Measurements from ENCODE around the gene LMTK3. TPM values are rescaled to one million over a fixed set of nuclear protein-coding genes. Genes with fewer than 3 reads are reported as not detected.

Gene LMTK3
- total and polyA plus RNA-seq, 9 of the 15 experiments (the other 6 are each of a cell fraction or from before 2014, with no cell fraction given) = 0.35 to 12.3 (median 2.0) TPM; not detected in 2

DNA sequence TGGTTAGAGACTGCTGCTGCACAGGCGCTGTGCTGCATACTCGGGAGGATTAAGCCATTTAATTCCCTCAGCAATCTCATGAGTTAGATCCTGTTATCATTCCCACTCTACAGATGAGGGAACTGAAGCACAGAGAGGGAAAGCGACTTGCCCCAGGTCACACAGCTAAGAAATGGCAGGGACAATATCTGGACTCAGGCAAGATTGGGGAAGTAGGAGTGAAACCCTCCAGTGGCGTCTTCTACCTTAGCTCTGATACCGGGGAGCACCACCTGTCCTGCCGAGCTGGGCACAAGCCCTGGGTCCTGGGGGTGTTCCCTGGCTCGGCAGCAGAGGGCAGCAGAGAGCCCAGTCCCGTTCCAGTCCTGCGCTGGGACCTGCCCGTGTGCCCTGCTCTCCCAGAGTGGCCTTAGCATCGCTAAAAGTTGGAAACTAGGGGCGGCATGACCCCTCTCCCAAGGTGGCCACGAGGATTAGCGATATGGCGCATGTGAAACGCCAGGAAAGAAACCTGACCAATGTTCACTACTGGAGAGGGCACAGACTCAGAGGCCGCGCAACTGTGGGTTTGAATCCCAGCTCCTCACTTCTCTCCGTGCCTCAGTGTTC is 21.9 kb downstream of the LMTK3 start (continued):
- no peak for TF ChIP-seq CLOCK (CRISPR knock-in tag; IDR thresholded peaks at IDR 0.05; ENCODE audit: borderline replicate concordance)
- TF ChIP-seq, protein P1, sequence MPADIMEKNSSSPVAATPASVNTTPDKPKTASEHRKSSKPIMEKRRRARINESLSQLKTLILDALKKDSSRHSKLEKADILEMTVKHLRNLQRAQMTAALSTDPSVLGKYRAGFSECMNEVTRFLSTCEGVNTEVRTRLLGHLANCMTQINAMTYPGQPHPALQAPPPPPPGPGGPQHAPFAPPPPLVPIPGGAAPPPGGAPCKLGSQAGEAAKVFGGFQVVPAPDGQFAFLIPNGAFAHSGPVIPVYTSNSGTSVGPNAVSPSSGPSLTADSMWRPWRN (IDR thresholded peaks at IDR 0.05; ENCODE audit: low read depth) = no peak
- TF ChIP-seq RCOR1 (IDR thresholded peaks at IDR 0.05; ENCODE audit: borderline replicate concordance in 1 of 2, low read depth in 2 of 2, low read length in 2 of 2) = peak in 1 of 2 experiments; percentile 59; a peak in 2 of 4 replicates
- 0 out of 2 replicates have a peak, but pooled peaks have one; percentile 34 for TF ChIP-seq HDAC2 (IDR thresholded peaks at IDR 0.05)
- TF ChIP-seq ZNF311 (CRISPR knock-in tag; IDR thresholded peaks at IDR 0.05) = no peak
- TF ChIP-seq DEAF1 (CRISPR knock-in tag; IDR thresholded peaks at IDR 0.05) = no peak
- TF ChIP-seq, protein P2, sequence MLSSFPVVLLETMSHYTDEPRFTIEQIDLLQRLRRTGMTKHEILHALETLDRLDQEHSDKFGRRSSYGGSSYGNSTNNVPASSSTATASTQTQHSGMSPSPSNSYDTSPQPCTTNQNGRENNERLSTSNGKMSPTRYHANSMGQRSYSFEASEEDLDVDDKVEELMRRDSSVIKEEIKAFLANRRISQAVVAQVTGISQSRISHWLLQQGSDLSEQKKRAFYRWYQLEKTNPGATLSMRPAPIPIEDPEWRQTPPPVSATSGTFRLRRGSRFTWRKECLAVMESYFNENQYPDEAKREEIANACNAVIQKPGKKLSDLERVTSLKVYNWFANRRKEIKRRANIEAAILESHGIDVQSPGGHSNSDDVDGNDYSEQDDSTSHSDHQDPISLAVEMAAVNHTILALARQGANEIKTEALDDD (IDR thresholded peaks at IDR 0.05) = no peak
- no peak for TF ChIP-seq E2F6 (IDR thresholded peaks at IDR 0.05; ENCODE audit: borderline replicate concordance in 1 of 2, extremely low read depth in 1 of 2, insufficient read depth in 1 of 2, insufficient read length in 1 of 2, low read depth in 1 of 2, low read length in 1 of 2, poor library complexity in 1 of 2, severe bottlenecking in 1 of 2)
- TF ChIP-seq RB1 (IDR thresholded peaks at IDR 0.05; ENCODE audit: low read depth) = peak; percentile 65
- TF ChIP-seq, protein P3, sequence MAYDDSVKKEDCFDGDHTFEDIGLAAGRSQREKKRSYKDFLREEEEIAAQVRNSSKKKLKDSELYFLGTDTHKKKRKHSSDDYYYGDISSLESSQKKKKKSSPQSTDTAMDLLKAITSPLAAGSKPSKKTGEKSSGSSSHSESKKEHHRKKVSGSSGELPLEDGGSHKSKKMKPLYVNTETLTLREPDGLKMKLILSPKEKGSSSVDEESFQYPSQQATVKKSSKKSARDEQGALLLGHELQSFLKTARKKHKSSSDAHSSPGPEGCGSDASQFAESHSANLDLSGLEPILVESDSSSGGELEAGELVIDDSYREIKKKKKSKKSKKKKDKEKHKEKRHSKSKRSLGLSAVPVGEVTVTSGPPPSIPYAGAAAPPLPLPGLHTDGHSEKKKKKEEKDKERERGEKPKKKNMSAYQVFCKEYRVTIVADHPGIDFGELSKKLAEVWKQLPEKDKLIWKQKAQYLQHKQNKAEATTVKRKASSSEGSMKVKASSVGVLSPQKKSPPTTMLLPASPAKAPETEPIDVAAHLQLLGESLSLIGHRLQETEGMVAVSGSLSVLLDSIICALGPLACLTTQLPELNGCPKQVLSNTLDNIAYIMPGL (CRISPR knock-in tag; IDR thresholded peaks at IDR 0.05) = no peak
- TF ChIP-seq JUN (IDR thresholded peaks at IDR 0.05; ENCODE audit: borderline replicate concordance, low read depth, low read length) = no peak; the same call in 1 of the 2 replicates
- TF ChIP-seq JUN (CRISPR knock-in tag; IDR thresholded peaks at IDR 0.05; ENCODE audit: borderline replicate concordance) = 0 out of 2 replicates have a peak, but pooled peaks have one; percentile 38
- TF ChIP-seq ZNF408 (CRISPR knock-in tag; IDR thresholded peaks at IDR 0.05; ENCODE audit: low read depth) = no peak
- TF ChIP-seq LEF1 (IDR thresholded peaks at IDR 0.05) = no peak
- no peak for TF ChIP-seq ZSCAN29 (IDR thresholded peaks at IDR 0.05)
- TF ChIP-seq, protein P4, sequence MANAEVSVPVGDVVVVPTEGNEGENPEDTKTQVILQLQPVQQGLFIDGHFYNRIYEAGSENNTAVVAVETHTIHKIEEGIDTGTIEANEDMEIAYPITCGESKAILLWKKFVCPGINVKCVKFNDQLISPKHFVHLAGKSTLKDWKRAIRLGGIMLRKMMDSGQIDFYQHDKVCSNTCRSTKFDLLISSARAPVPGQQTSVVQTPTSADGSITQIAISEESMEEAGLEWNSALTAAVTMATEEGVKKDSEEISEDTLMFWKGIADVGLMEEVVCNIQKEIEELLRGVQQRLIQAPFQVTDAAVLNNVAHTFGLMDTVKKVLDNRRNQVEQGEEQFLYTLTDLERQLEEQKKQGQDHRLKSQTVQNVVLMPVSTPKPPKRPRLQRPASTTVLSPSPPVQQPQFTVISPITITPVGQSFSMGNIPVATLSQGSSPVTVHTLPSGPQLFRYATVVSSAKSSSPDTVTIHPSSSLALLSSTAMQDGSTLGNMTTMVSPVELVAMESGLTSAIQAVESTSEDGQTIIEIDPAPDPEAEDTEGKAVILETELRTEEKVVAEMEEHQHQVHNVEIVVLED (CRISPR knock-in tag; IDR thresholded peaks at IDR 0.05) = no peak
